B cell (primary cell): ENCODE results near the gene CHST2. TPM values are rescaled to one million over a fixed set of nuclear protein-coding genes. Genes with fewer than 3 reads are reported as not detected.

Experiments
- ATAC-seq: fragments of 200-7000 bp; cut with Tn5 transposase; one replicate; pipeline ENCODE4 v1.10.0; 2021; ENCODE audit warnings: low read depth, mild to moderate bottlenecking, moderate number of reproducible peaks, moderate library complexity
- CTCF ChIA-PET: fragments of 350-600 bp; sonication (Branson Sonifier 250); formaldehyde crosslinking; loops from one replicate; lab custom pipeline; 2021; ENCODE audit warnings: antibody characterized with exemption, inconsistent platforms; lab: Charles Lee
- POLR2A ChIA-PET: fragments of 350-600 bp; sonication (Branson Sonifier 250); formaldehyde crosslinking; loops from one replicate; lab custom pipeline; 2021; ENCODE audit warnings: antibody characterized with exemption; lab: Charles Lee
- DNase-seq: peaks from one replicate; pipeline ENCODE4 v3.0.0; 2013
- H2AFZ ChIP-seq: 2 replicates; pipeline ENCODE4 v1.6.1; 2012; ENCODE audit warnings: mild to moderate bottlenecking, low read depth, low read length; ENCODE audit not compliant: insufficient read depth, poor library complexity, severe bottlenecking
- H3K27ac ChIP-seq, 2 donors: 1 replicate in 1 of 2; 2 replicates in 1 of 2; pipeline ENCODE4 v1.5.1; 2012 to 2013; ENCODE audit warnings: low read length in 2 of 2, mild to moderate bottlenecking in 2 of 2, moderate library complexity in 1 of 2
- H3K27me3 ChIP-seq, 4 experiments: fragments of 200-600 bp in 1 of 4; sonication (generic) in 1 of 4; replicated peaks in 1 of 4; 1 replicate in 2 of 4; 2 replicates in 2 of 4; pipeline versions ENCODE4 v1.6.1 to v1.7.0; 2013 to 2016; ENCODE audit warnings: low read length in 3 of 4, mild to moderate bottlenecking in 2 of 4, mixed read lengths in 1 of 4, moderate library complexity in 1 of 4; ENCODE audit not compliant: insufficient read depth in 4 of 4, control insufficient read depth in 3 of 4; ENCODE audit errors: control extremely low read depth in 1 of 4
- H3K36me3 ChIP-seq, 2 experiments: replicated peaks in 1 of 2; 1 replicate in 1 of 2; 2 replicates in 1 of 2; pipeline versions ENCODE4 v1.6.1 to v1.7.1; 2013; ENCODE audit warnings: low read length in 1 of 2; ENCODE audit not compliant: insufficient read depth in 2 of 2, control insufficient read depth in 1 of 2; ENCODE audit errors: control extremely low read depth in 1 of 2, extremely low read depth in 1 of 2
- H3K4me1 ChIP-seq, 2 donors: fragments of 200-600 bp in 1 of 2; sonication (generic) in 1 of 2; 1 replicate in 1 of 2; 2 replicates in 1 of 2; pipeline versions ENCODE4 v1.5.1 to v1.6.1; 2013 to 2017; ENCODE audit warnings: low read length in 2 of 2; ENCODE audit not compliant: control insufficient read depth in 2 of 2, insufficient read depth in 2 of 2
- H3K4me2 ChIP-seq: replicated peaks from 2 replicates; pipeline ENCODE3; 2012; ENCODE audit warnings: mild to moderate bottlenecking, low read depth, low read length; ENCODE audit not compliant: poor library complexity, severe bottlenecking
- H3K4me3 ChIP-seq, 5 experiments: fragments of 200-600 bp in 1 of 5; sonication (generic) in 1 of 5; 1 replicate in 3 of 5; 2 replicates in 2 of 5; pipeline versions ENCODE4 v1.5.1 to v1.7.0; 2011 to 2016; ENCODE audit warnings: low read length in 4 of 5, mild to moderate bottlenecking in 4 of 5, low read depth in 2 of 5, control low read depth in 1 of 5, moderate library complexity in 1 of 5; ENCODE audit not compliant: insufficient read depth in 1 of 5; ENCODE audit errors: control extremely low read depth in 1 of 5, extremely low read depth in 1 of 5
- H3K79me2 ChIP-seq: fragments of 200-600 bp; sonication (generic); one replicate; pipeline ENCODE4 v1.6.0; 2016; ENCODE audit warnings: low read length; ENCODE audit not compliant: control insufficient read depth, insufficient read depth
- H3K9ac ChIP-seq: fragments of 200-600 bp; sonication (generic); 2 replicates; pipeline ENCODE4 v1.6.1; 2017; ENCODE audit warnings: mild to moderate bottlenecking, low read length, moderate library complexity
- H3K9me3 ChIP-seq, 3 donors: one replicate each; pipeline versions ENCODE4 v1.6.1 to v1.7.1; 2013; ENCODE audit warnings: low read length in 2 of 3; ENCODE audit not compliant: control insufficient read depth in 2 of 3, insufficient read depth in 1 of 3; ENCODE audit errors: control extremely low read depth in 1 of 3
- H4K20me1 ChIP-seq: 2 replicates; pipeline ENCODE4 v1.6.0; 2012; ENCODE audit warnings: mild to moderate bottlenecking, low read length; ENCODE audit not compliant: insufficient read depth, control insufficient read depth, poor library complexity, severe bottlenecking
- H3K27ac Mint-ChIP-seq: one replicate; pipeline ENCODE4 v1.8.0; 2021; ENCODE audit warnings: mixed read lengths
- H3K27me3 Mint-ChIP-seq: one replicate; pipeline ENCODE4 v1.8.0; 2021; ENCODE audit warnings: mixed read lengths
- H3K4me1 Mint-ChIP-seq: one replicate; pipeline ENCODE4 v1.8.0; 2021; ENCODE audit warnings: mixed read lengths
- H3K4me3 Mint-ChIP-seq: one replicate; pipeline ENCODE4 v1.8.0; 2021; ENCODE audit warnings: mixed read lengths
- H3K9me3 Mint-ChIP-seq: one replicate; pipeline ENCODE4 v1.8.0; 2022; ENCODE audit warnings: mixed read lengths; ENCODE audit not compliant: insufficient read depth
- CTCF ChIP-seq: fragments of 200-600 bp; IDR thresholded peaks from one replicate; pipeline ENCODE4 v1.8.0; 2022; ENCODE audit warnings: antibody characterized with exemption, mild to moderate bottlenecking
- EZH2 ChIP-seq: IDR thresholded peaks from 2 replicates; pipeline ENCODE4 v1.6.1; 2012; ENCODE audit warnings: borderline replicate concordance, low read depth, mild to moderate bottlenecking, moderate library complexity, low read length; ENCODE audit not compliant: insufficient read depth, poor library complexity, severe bottlenecking
- WGBS: methylation state at CpG from one replicate; pipeline ENCODE4 v1.1.5; 2013; ENCODE audit warnings: missing lambda C conversion rate; ENCODE audit not compliant: insufficient coverage; 5-methylcytosine and 5-hydroxymethylcytosine counted together
- intact Hi-C: fragments of 100-400 bp; cut with micrococcal nuclease; formaldehyde crosslinking; loops from one replicate; pipeline ENCODE4 v1.10.0; 2022
- polyA plus RNA-seq: library from polyadenylated mRNA; depleted of rRNA; stranded (reverse); fragments of >200 nt; gene quantifications from 2 replicates; pipeline ENCODE4 v1.2.3, GENCODE V29; 2012
- total RNA-seq, 2 donors: library from RNA; stranded (reverse); fragments of 120-200 nt in 1 of 2; gene quantifications; 1 replicate in 1 of 2; 2 replicates in 1 of 2; pipeline versions ENCODE4 v1.2.3 to v1.2.4, GENCODE V29; 2013 to 2022

CHST2 gene
- total and polyA plus RNA-seq, 2 donors (not counting 1 experiment from before 2014, with no cell fraction given) = 5.2 to 25.0 TPM

- H3K4me1 Mint-ChIP-seq = peaks cover 37% of the 10 kb centered on the region
These were observed 574 bp downstream of the CHST2 start for GRCh38 chr3:143119974-143120715.

More at GRCh38 chr3:143119974-143120715, 574 bp downstream of the CHST2 start:
- Mint-ChIP-seq H3K27ac (peak overlapping the region; percentile 87), H3K4me3 (peak overlapping the region; percentile 94), H3K27me3 (no peaks in the 10 kb centered on the region), H3K9me3 (no peaks in the 10 kb centered on the region)
- WGBS = under 1% methylated on average over 85 of the region's 85 CpGs
- H3K4me2 ChIP-seq = peak overlapping the region; percentile 96
- intact Hi-C loops = loop anchor here (1.0 to 5.0 kb wide), 6 partner anchors 38 to 852 kb away; partner anchors contain the start of genes ATR, DIPK2A and U2SURP
- ChIA-PET POLR2A (interaction anchor here (0.9 kb wide), 1 partner anchor 409 kb away, joined by 3 read pairs; no protein-coding TSS in a partner anchor), CTCF (interaction anchor here (0.6 to 4.9 kb wide), 15 partner anchors 52 to 558 kb away, joined by 3 to 31 read pairs (median 4); no protein-coding TSS in a partner anchor)
- H3K4me3 ChIP-seq = peak overlapping the region; percentile 44 to 95 (median 91)
- H3K9ac ChIP-seq = peak overlapping the region; percentile 90
- peak overlapping the region; percentile 98 for H2AFZ ChIP-seq
- no peaks in the 10 kb centered on the region for H3K27me3 ChIP-seq
- peaks cover 6% of the 10 kb centered on the region for H3K79me2 ChIP-seq
- peak; percentile 57 for DNase-seq
- peaks cover 25 to 32% of the 10 kb centered on the region in 2 donors for H3K4me1 ChIP-seq
- H3K27ac ChIP-seq = peak overlapping the region; percentile 49 to 56
- peaks cover 0 to 8% (median 0%) of the 10 kb centered on the region in 3 donors for H3K9me3 ChIP-seq
- no peaks in the 10 kb centered on the region for H3K36me3 ChIP-seq
- no peaks in the 10 kb centered on the region for H4K20me1 ChIP-seq
- TF ChIP-seq EZH2 (no peak), CTCF (no peak)
- peak; percentile 3 for ATAC-seq
